Activated CD8-positive, alpha-beta T cell treated with anti-CD3 and anti-CD28 coated beads for 36 hours (primary cell): Measurements from ENCODE around the gene FBXL17. TPM values are rescaled to one million over a fixed set of nuclear protein-coding genes. Genes with fewer than 3 reads are reported as not detected.

Experiments used
- ATAC-seq: fragments of 200-7000 bp; cut with Tn5 transposase; one replicate; pipeline ENCODE4 v1.10.0; 2021; ENCODE audit warnings: mild to moderate bottlenecking, moderate library complexity
- CTCF ChIA-PET: fragments of 350-600 bp; sonication (Branson Sonifier 250); formaldehyde crosslinking; loops from one replicate; lab custom pipeline; 2021; ENCODE audit warnings: antibody characterized with exemption; lab: Charles Lee
- POLR2A ChIA-PET: fragments of 350-600 bp; sonication (Branson Sonifier 250); formaldehyde crosslinking; loops from one replicate; lab custom pipeline; 2021; ENCODE audit warnings: antibody characterized with exemption; lab: Charles Lee
- DNase-seq: peaks from one replicate; pipeline ENCODE4 v3.0.0-alpha.2; 2020
- H3K27ac Mint-ChIP-seq: one replicate; pipeline ENCODE4 v1.8.0; 2021; ENCODE audit warnings: mild to moderate bottlenecking, mixed read lengths
- H3K27me3 Mint-ChIP-seq: one replicate; pipeline ENCODE4 v1.8.0; 2021; ENCODE audit warnings: mixed read lengths
- H3K36me3 Mint-ChIP-seq: one replicate; pipeline ENCODE4 v1.8.0; 2021; ENCODE audit warnings: low read depth, mixed read lengths
- H3K4me1 Mint-ChIP-seq: one replicate; pipeline ENCODE4 v1.8.0; 2021; ENCODE audit warnings: low read depth, mixed read lengths
- H3K4me3 Mint-ChIP-seq: one replicate; pipeline ENCODE4 v1.8.0; 2021; ENCODE audit warnings: mild to moderate bottlenecking, moderate library complexity, mixed read lengths
- H3K9me3 Mint-ChIP-seq: one replicate; pipeline ENCODE4 v1.8.0; 2021; ENCODE audit warnings: mixed read lengths
- CTCF ChIP-seq: fragments of 200-600 bp; IDR thresholded peaks from one replicate; pipeline ENCODE4 v1.8.0; 2022; ENCODE audit warnings: antibody characterized with exemption, mild to moderate bottlenecking
- intact Hi-C: fragments of 100-400 bp; cut with micrococcal nuclease; formaldehyde crosslinking; loops from one replicate; pipeline ENCODE4 v1.10.0; 2022
- total RNA-seq, 2 experiments: library from RNA; stranded (reverse); gene quantifications; one replicate each; pipeline ENCODE4 v1.2.3, GENCODE V29; 2021

FBXL17 gene
- total RNA-seq, 2 experiments from 2014 or later = 3.0 to 5.3 TPM

DNA sequence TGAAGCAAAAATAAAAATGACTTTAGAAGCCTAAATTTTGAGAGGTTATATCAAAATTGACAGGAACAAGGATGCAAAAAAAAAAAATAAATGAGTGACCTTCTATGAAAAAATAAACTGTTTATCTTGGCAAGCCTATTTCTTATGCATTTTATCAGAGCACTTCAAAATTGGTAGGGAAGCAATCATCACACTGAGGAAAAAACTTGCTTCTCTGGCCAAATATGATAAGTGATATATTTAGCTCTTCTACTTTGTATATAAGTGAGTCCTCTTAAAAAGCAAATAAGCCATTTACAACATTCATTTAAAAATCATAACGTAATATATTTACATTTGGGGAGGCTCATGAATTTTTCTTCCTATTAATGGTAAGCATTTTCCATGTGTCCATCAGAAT, 287.1 kb downstream of the FBXL17 start:
- CTCF ChIA-PET = no interaction called here
- no peaks in the 10 kb centered on the region for H3K4me1 Mint-ChIP-seq
- H3K9me3 Mint-ChIP-seq = no peaks in the 10 kb centered on the region
- intact Hi-C loops = no loop called here
- no peak overlapping the region for H3K4me3 Mint-ChIP-seq
- no peak for DNase-seq
- POLR2A ChIA-PET = no interaction called here
- no peak overlapping the region for H3K27ac Mint-ChIP-seq
- H3K27me3 Mint-ChIP-seq = no peaks in the 10 kb centered on the region
- TF ChIP-seq CTCF = no peak
- no peaks in the 10 kb centered on the region for H3K36me3 Mint-ChIP-seq
- no peak for ATAC-seq

GRCh38 chr5:108093186-108093585, 288.7 kb downstream of the FBXL17 start:
- no peak overlapping the region for H3K4me3 Mint-ChIP-seq
- intact Hi-C loops = no loop called here
- CTCF ChIA-PET = no interaction called here

DNA sequence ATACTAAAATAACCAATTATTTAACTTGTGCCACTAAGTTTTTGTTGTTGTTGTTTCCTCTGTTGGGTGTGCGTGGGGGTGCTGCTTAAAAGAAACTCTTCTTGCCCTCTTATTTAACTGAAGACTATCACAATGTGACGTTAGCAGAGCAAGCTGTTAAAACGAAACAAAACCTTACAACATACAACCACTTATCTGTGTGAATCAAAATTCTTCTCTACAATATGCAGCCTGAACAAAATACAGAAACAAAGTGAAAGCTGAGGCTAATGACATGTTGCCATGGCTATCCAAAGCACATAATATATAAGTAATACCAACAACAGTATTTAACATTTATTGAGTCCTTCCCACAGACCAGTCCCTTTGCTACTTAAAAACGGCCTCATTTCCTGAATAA, 291.0 kb downstream of the FBXL17 start:
- DNase-seq = no peak
- intact Hi-C loops = no loop called here
- no peaks in the 10 kb centered on the region for H3K27me3 Mint-ChIP-seq
- ATAC-seq = no peak
- CTCF ChIA-PET = no interaction called here
- POLR2A ChIA-PET = no interaction called here
- no peak for TF ChIP-seq CTCF
- H3K27ac Mint-ChIP-seq = no peak overlapping the region
- H3K9me3 Mint-ChIP-seq = no peaks in the 10 kb centered on the region
- H3K4me3 Mint-ChIP-seq = no peak overlapping the region
- peaks cover 1% of the 10 kb centered on the region for H3K36me3 Mint-ChIP-seq
- H3K4me1 Mint-ChIP-seq = no peaks in the 10 kb centered on the region

More at GRCh38 chr5:108093186-108093585, 288.7 kb downstream of the FBXL17 start:
- no peak for ATAC-seq
- Mint-ChIP-seq H3K4me1 (no peaks in the 10 kb centered on the region), H3K27me3 (no peaks in the 10 kb centered on the region), H3K9me3 (no peaks in the 10 kb centered on the region), H3K36me3 (no peaks in the 10 kb centered on the region), H3K27ac (no peak overlapping the region)
- TF ChIP-seq CTCF = peak; percentile 27
- POLR2A ChIA-PET = no interaction called here
- DNase-seq = no peak

GRCh38 chr5:108084105-108084504, 297.8 kb downstream of the FBXL17 start:
- H3K27me3 Mint-ChIP-seq = no peaks in the 10 kb centered on the region

DNA sequence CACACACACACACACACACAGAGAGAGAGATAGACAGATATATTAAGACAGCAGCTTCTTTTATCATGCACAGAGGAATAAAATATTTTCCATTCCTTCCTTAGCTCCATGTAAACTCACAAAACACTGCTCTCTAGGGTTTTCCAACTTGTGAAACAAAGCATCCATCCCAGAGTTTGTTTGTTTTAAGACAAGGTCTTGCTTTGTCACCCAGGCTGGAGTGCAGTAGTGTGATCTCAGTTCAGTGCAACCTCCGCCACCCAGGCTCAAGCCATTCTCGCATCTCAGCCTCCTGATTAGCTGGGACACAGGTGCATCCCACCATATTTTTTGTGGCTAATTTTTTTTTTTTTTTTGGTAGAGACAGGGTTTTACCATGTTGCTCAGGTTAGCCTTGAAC, 298.7 kb downstream of the FBXL17 start:
- CTCF ChIA-PET = no interaction called here
- TF ChIP-seq CTCF = no peak
- Mint-ChIP-seq H3K9me3 (no peaks in the 10 kb centered on the region), H3K27ac (no peak overlapping the region), H3K4me1 (no peaks in the 10 kb centered on the region), H3K4me3 (no peak overlapping the region), H3K36me3 (peaks cover 1% of the 10 kb centered on the region), H3K27me3 (no peaks in the 10 kb centered on the region)
- intact Hi-C loops = no loop called here
- POLR2A ChIA-PET = no interaction called here
- no peak for DNase-seq
- ATAC-seq = no peak

More at GRCh38 chr5:108084105-108084504, 297.8 kb downstream of the FBXL17 start:
- no peak for TF ChIP-seq CTCF
- H3K27ac Mint-ChIP-seq = no peak overlapping the region
- ATAC-seq (no peak), DNase-seq (no peak)
- no peaks in the 10 kb centered on the region for H3K9me3 Mint-ChIP-seq
- ChIA-PET POLR2A (no interaction called here), CTCF (no interaction called here)
- no peak overlapping the region for H3K4me3 Mint-ChIP-seq
- peaks cover 1% of the 10 kb centered on the region for H3K36me3 Mint-ChIP-seq
- H3K4me1 Mint-ChIP-seq = no peaks in the 10 kb centered on the region
- intact Hi-C loops = no loop called here
